CD1c-positive myeloid dendritic cell (primary cell): ENCODE data around the gene FAM89B.

Source experiments
- DNase-seq: peaks from one replicate; pipeline ENCODE4 v3.0.0-alpha.2; 2016; ENCODE audit errors: extremely low spot score

Gene FAM89B

DNA sequence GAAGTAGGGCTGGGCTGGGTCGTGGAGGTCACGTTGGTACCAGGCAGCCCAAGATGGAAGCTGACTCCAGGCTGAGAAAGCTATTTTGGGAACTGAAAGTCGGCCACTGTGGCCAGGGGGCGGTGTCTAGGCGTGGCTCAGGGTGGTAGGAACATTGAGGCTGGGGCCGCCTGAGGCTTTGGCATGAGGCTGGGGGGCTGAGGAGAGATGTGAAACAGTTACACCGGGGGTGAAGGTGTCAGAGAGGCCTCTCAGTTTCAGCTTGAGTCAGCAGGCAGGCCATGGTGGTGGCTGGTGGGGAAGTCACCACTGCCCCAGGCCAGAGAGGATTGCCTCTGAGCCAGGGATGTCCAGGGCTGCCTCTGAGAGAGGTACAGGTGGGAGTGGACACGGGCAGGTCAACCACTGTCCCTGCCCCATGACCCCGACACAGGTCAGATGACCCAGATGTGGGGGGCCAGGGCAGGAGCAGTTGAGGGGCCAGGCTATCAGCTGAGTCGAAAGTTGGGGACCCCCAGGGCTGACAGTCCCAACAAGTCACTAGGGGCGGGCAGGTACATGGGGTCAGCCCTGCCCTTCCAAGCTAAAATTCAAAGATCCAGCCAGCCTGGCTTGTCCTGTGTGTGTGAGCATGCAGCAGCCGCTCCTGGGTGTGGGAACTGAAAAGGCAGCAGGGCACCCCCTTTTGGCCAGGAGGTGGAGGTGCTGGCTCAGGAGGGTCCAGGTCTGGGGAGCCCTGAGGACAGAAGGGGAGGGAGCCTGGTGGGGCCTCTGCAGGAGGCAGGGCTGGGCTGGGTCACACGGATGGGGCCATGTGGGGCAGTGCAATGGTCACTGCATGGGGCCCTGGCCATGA, 16.1 kb downstream of the FAM89B start:
- DNase-seq = peak; percentile 93

DNA sequence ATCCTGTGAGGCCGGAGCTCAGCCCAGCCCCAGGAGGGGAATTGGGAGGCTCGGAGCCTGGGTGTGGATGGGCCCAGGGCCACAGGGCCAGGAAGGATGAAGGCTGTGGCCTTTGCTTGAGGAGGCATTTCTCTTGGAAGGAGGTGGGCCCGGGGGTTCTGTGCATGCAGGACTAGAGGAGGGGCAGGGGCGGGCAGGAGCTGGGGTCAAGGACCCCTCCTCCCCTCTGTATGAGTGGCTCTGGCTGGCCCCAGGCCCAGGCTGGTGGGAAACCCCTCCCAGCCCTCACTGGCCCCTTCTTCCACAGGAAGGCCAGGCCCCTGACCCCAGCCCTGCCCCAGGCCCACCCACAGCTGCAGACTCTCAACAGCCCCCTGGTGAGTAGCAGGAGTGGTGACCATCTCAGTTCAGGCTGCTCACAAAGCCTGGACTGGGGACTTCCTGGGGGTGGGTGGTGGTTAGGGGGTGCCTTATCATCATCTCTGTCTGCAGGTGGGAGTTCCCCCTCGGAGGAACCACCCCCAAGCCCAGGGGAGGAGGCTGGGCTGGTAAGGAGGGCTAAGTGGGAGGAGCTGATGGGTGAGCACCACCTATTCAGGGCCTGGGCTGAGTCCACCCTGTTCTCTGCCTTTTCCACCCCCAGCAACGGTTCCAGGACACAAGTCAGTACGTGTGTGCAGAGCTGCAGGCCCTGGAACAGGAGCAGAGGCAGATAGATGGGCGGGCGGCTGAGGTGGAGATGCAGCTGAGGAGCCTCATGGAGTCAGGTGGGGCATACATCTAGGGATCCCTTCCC, 17.3 kb downstream of the FAM89B start:
- no peak for DNase-seq

DNA sequence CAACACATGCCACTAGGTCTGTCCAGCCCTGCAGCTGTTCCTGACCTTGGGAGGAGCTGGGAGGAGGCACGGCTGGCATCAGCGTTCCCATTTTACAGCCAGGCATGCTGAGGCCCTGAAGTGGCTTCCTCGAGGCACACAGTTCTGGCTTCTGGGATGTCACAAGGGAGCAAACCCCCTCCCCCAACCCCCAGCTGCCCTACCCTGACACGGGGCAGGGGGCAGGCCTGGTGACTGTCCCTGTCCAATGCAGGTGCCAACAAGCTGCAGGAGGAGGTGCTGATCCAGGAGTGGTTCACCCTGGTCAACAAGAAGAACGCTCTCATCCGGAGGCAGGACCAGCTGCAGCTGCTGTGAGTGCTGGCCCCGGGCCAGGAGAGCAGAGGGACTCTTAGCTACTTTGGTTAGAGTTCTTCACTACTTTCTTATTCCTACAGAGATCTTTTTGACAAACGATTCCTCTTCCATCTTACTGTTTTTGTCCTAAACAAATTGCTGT, 18.0 kb downstream of the FAM89B start:
- no peak for DNase-seq

- DNase-seq = no peak
These were observed 19.9 kb downstream of the FAM89B start for GRCh38 chr11:65591939-65592857.

- no peak for DNase-seq
These were observed 20.6 kb downstream of the FAM89B start for GRCh38 chr11:65592858-65593517.

GRCh38 chr11:65593518-65594414, 21.4 kb downstream of the FAM89B start:
- DNase-seq = peak; percentile 62

DNA sequence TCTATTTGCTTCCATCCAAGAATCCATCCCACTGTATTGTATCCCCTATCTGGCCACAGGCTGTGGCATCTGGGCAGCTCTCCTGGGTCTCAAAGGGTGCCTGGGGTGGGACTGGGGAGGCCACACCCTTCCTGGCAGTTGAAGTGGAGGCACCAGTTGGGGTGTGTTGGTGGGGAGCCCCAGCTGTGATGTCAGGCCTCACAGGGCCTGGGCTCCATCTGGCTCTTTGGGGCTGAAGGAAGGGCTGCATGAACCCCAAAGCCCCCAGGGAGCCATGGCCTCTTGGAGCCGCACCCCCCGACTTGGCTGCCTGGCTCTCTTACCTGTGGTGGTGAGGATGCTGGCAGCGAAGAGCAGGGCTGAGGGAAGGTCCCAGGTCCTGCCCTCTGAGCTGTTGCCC, 22.8 kb downstream of the FAM89B start:
- no peak for DNase-seq

DNA sequence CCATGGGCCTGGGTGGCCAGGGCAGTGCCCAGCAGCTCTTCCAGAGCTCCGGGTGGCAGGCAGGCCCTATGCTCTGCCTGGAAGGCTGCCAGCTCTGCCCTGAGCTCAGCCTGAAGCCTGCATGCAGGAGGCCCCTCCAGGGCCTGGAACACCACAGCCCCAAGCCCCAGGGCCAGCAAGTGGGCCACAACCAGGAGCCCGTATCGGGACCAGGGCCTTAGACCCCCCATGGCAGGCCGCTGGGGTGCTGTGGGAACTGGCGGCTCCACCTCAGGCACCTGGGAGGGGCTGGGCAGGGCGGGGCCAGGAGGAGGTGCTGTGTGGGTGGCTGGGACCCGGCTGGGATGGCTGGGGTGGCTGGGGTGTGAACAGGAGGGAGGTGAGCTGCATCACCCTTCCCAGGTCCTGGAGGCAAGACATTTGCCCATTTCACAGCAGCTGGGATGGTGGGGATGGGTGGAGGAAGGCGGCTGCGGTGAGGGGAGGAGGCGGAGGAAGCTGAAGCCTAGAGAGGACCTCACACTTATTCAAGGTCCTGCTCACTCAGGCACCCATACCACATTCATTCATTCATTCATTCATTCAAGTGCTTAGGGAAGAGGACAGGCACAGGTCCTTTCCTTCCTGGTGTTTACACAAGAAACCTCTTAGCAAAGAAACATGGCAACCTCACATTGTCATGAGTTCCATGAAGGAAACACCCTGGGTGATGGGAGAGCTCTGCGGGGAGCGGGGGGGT, 23.4 kb downstream of the FAM89B start, which contains the start of gene KCNK7:
TSS of gene KCNK7 (minus strand) at position 258 of the 739 bp plus-strand sequence. CDS start at position 230, 28 bp downstream.
- no peak for DNase-seq

DNA sequence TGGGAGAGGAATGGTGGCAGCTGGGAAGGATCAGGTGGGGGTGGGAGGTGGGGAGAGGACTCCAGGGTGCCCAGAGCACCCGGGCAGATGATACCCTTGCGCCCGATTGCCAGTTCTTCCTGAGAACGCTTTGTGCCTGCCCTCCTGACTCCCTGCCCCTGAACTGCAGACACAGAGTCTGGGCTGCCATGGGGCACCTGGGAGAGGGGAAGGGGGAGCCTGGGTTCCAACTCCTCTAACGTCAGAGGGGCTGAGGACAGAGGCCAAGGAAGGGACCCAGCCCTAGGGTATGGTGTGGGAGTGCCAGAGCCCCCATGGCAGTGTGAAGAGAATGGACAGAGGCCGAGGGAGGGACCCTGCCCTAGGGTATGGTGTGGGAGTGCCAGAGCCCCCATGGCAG, 24.2 kb downstream of the FAM89B start:
- no peak for DNase-seq

DNA sequence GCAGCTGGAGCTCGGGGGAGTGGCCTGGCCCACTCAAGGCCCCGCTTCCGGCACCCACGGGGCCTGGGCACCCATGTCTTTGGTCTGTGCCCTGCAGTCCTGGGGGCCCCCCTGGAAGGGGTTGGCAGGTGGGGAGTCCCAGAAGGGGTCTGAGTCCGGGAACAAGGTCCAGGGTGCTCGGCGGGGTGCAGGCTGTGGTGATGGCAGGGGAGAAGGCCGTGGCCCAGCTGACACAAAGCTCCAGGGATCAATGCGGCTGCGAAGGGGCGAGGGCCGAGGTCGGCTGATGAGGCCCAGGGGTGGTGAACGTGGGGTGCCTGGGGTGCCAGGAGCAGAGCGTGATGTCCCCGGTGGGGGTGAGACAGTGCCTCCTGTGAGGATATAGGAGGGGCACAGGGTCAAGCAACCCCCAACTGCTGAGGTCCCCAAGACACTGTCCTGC, 25.9 kb downstream of the FAM89B start:
- DNase-seq = no peak

- DNase-seq = no peak
These were observed 27.0 kb downstream of the FAM89B start for GRCh38 chr11:65599216-65599954.

DNA sequence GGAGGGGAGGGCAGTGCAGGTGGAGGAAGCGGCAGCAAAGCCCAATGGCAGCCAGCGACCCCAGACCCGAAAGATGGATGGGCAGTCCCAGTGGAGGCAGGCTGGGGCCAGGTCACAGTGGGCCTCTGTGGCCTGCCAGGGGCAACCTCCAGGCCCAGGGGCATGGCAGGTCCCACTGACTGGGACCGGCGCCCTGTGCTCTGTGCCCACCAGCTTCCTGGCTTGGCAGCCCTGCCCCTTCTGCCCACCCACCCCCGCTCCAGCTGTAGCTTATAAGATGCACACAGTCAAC, 27.6 kb downstream of the FAM89B start:
- no peak for DNase-seq

DNA sequence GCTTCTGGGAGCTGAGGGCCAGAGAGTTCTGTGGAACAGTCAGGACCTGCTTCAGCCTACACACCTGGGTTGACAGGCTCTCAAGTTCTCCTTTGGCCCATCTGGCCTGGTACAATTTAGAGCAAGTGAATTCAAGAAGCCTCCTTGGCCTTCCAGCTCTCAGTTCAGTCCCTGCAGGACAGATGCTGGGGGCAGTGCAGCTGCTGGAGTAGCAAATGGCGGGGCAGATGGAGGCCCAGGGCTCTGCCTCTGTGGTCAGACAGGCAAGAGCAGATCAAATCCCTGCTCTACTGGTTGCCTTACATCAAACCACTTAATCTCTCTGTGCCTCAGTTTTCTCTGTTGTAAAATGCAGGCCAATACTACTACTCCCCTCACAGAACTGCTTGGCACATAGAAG, 31.9 kb downstream of the FAM89B start:
- DNase-seq = no peak

DNA sequence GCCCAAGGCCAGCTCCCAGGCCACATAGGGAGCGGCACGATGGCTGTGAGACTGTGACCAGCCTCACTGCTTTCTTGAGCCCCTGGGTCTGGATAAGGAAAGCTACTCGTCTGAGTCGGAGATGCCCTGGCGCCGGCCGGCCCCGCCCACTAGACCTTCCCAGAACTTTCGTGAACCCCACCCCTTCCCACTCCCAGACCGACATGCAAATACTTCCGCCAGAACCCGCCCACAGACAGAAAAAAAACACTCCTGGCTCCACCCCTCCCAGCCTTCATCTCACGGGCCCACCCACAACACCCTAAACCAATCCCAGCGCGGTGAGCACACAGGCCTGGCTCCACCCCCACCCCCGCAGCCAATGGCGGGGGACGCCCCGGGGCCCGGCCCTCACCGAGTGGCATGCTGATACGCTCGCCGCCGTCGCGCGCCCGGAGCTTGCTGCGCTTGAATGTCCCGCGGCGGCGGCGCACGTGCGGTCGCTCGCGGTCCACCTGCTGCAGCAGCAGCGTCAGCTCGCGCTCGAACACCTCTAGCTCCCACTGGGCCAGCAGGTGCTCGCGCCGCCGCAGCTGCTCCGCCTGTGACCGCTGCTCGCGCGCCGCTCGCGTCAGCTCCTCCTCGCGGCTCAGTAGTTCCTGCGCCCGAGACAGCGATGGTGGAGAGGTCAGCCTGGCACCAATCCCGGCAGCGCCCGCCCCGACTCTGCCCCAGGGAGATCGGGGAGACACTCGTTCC, 34.7 kb downstream of the FAM89B start:
- no peak for DNase-seq

DNA sequence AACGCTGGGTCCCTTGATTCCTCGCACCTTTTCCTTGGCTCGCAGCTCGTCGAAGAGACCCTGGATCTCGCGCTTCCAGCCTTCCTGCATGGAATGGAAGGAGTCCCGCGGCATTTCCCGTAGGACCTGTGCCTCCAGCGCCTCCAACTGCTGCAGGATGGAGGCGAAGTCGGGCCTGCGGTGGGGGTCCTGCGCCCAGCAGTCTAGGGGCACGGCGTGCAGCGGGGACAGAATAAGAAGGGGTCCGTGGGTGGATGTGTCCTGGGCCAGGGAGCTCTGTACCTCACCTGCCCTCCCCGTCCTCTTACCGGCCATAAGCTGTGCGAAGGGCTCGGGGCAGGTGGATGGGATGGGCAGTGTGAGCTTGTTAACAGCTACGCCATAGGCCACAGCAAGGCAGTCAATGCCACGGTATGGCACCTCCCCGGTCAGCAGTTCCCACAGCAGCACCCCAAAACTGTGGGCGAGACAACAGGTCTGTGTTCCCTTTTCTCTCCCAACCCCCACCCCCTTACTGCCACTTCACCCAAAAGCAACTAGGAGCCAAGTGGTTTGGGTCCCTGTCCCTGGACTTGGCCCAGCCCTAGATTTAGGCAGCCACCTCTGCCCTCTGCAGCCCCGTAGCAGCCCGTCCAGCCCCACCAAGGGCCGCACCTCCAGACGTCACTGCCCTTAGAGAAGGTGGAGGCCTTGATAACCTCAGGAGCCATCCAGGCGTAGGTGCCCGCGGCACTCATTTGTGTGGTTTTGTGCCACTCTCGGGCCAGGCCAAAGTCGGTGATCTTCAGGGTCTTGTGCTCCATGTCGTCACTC, 35.5 kb downstream of the FAM89B start:
- DNase-seq = no peak

DNA sequence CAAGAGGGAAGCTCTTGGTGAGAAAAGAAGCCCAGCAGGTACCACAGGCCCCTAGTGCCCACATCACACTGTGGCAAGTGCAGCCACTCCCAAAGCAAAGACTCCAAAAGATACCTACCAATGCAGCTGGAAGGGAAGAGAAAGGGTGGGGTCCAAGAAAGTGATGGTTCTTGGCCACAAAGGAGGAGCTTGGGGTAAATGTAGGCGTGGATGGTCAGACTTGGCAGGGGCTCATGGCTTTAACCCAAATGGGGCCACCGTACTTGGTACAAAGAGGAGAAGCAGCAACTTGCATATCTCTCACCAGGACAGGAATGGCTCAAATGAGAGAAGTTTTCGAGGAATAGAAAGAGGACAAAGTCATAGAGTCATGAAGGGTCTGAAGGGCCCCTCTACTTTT, 36.9 kb downstream of the FAM89B start:
- no peak for DNase-seq

- no peak for DNase-seq
These were observed 37.3 kb downstream of the FAM89B start for GRCh38 chr11:65609665-65610064.
